SK-N-MC (cell line): ENCODE results near the gene DHX30.

Source experiments
- EZH2 ChIP-seq: fragments of 200-600 bp; sonication (generic); IDR thresholded peaks from one replicate; pipeline ENCODE4 v1.6.1; 2017; ENCODE audit warnings: antibody characterized with exemption
- FOXP2 ChIP-seq: optimal IDR thresholded peaks from 2 replicates; pipeline ENCODE3; 2011; ENCODE audit warnings: mild to moderate bottlenecking, moderate library complexity; ENCODE audit not compliant: insufficient read depth; ENCODE audit errors: extremely low read length, control extremely low read depth
- POLR2AphosphoS5 ChIP-seq: IDR thresholded peaks from 2 replicates; pipeline ENCODE4 v1.6.1; 2012; ENCODE audit warnings: mild to moderate bottlenecking, low read depth, low read length, borderline replicate concordance

DNA sequence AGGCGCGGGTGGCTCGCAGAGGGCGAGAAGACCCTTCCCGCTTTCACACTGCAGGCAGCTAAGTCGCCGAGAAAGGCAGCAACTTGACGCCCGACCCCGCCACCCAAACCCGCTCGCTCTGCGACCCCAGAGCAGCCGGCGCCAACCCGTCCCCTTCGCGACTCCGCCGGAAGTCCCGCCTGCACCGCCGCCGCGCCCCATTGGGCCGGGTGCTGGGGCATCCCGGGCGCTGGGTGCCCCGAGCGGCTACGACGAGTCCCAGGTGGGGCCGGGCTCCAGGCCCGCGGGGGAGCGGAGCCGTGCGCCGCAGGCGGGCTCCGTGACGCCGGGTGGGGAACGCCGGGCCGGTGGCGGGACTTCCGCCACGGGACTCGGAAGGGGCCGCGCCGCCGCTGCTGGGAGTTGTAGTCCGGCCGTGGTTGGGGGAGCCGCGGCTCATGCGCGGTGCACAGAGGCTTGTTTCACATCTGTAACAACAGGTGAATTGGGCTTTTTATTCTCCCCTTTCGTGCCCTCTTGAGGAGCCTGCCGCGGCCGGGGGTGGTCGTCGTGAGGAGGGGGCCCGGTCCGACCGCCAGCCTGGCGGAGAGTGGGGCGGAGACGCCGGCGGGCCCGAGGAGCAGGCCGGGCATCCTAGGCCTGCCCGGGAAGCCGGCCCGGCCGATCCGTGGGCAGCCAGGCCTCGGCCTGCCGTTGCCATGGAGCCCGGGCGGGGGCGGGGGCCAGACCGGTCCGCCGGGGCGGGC is at the start of gene DHX30:
- TF ChIP-seq EZH2 (no peak), FOXP2 (no peak), POLR2AphosphoS5 (peak; percentile 61; the same call in 1 of the 2 replicates)
